ENCODE data around the gene PLEKHA3. TPM values are rescaled to one million over a fixed set of nuclear protein-coding genes. Genes with fewer than 3 reads are reported as not detected.

PLEKHA3 gene
- total and polyA plus RNA-seq, 9 of the 15 experiments (the other 6 are each of a cell fraction or from before 2014, with no cell fraction given), result 2.3 to 23.4 (median 10.5) TPM

DNA sequence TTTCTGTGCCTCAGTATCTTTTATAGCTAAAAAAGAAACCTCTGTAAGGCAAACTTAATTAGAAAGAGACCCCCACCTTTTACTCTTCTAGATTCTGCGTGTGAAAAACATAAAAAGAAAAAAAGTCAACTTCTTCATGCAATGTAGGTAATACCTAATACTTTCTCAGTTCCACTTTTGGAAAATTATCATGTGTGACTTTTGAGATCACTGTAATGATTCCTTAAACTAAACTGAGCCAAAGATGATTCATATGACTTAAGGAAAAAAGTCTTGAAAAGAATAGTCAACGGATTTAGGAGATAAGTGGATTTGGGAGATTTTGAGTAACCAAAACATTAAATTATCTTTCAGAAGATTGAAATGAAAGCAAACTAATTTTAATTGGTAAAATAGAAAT, 48.9 kb downstream of the PLEKHA3 start (continued):
- no peak for TF ChIP-seq SPI1 (IDR thresholded peaks at IDR 0.05; ENCODE audit: borderline replicate concordance, low read depth, low read length)
- TF ChIP-seq CREB1 (IDR thresholded peaks at IDR 0.05), result no peak
- no peak for TF ChIP-seq CREB1 (CRISPR knock-in tag; IDR thresholded peaks at IDR 0.05)
- TF ChIP-seq HDAC3 (IDR thresholded peaks at IDR 0.05; ENCODE audit: borderline replicate concordance, partially characterized antibody), result no peak
- TF ChIP-seq, protein P1, sequence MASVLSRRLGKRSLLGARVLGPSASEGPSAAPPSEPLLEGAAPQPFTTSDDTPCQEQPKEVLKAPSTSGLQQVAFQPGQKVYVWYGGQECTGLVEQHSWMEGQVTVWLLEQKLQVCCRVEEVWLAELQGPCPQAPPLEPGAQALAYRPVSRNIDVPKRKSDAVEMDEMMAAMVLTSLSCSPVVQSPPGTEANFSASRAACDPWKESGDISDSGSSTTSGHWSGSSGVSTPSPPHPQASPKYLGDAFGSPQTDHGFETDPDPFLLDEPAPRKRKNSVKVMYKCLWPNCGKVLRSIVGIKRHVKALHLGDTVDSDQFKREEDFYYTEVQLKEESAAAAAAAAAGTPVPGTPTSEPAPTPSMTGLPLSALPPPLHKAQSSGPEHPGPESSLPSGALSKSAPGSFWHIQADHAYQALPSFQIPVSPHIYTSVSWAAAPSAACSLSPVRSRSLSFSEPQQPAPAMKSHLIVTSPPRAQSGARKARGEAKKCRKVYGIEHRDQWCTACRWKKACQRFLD (CRISPR knock-in tag; IDR thresholded peaks at IDR 0.05), result no peak
- TF ChIP-seq NCOA6 (IDR thresholded peaks at IDR 0.05), result no peak
- TF ChIP-seq, protein P2, sequence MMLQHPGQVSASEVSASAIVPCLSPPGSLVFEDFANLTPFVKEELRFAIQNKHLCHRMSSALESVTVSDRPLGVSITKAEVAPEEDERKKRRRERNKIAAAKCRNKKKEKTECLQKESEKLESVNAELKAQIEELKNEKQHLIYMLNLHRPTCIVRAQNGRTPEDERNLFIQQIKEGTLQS (IDR thresholded peaks at IDR 0.05), result no peak
- TF ChIP-seq, protein P2 (CRISPR knock-in tag; conservative IDR thresholded peaks at IDR 0.05), result no peak
- no peak for TF ChIP-seq PHF21A (IDR thresholded peaks at IDR 0.05; ENCODE audit: borderline replicate concordance, low read depth)
- no peak for TF ChIP-seq ZNF589 (CRISPR knock-in tag; IDR thresholded peaks at IDR 0.05; ENCODE audit: low read depth)

DNA sequence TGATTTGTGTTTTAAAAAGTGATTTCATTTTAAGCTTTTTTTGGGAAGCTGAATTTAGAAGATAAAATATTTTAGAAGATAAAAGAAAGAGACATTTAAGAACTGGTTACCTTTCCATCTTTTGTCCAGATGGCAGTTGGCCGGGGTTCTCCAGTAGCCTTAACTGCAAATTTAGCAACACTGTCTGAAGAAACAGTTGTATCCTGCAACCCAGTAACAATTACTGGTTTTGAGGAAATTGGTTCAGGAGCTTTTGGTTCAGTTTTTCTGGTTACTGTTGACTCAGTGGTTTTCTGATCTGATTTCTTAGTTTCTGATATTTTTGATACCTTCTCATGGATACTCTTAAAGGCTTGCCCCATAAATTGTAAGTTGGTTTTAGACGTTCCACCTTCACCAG, 49.9 kb downstream of the PLEKHA3 start:
- ChIA-PET CTCF (ENCODE audit: low intra/inter-chr PET ratio) (no interaction called here), POLR2A (interaction anchor here (0.6 kb wide), 1 partner anchor 80 kb away, joined by 3 read pairs; no protein-coding TSS in a partner anchor)
- H4K20me1 ChIP-seq (replicated peaks; ENCODE audit: control insufficient read depth, insufficient read depth, low read length), result peaks cover 4% of the 10 kb centered on the region
- BruUV-seq (replicated peaks), result no TSS peak
- H3K27me3 ChIP-seq (ENCODE audit: control insufficient read depth in 2 of 2, insufficient read depth in 2 of 2, low read length in 2 of 2), result no peaks in the 10 kb centered on the region
- intact Hi-C loops (cut with micrococcal nuclease) (no loop called here), in situ Hi-C loops (cut with MboI) (no loop called here)
- 54% methylated on average over 2 of the region's 2 CpGs for WGBS (ENCODE audit: insufficient coverage, low coverage, missing lambda C conversion rate)
- no peaks in the 10 kb centered on the region for H3K4me1 ChIP-seq (replicated peaks in 1 of 2; ENCODE audit: control insufficient read depth in 2 of 2, insufficient read depth in 2 of 2, low read length in 2 of 2)
- DNase-seq (ENCODE audit: extremely low read depth in 1 of 4, low spot score in 3 of 4) (no peak), FAIRE-seq (no peak), ATAC-seq (no peak)
- H3K36me3 ChIP-seq (ENCODE audit: control insufficient read depth, insufficient read depth, low read length), result peaks cover 37% of the 10 kb centered on the region; the same call in 2 of the 3 replicates
- H3K4me3 ChIP-seq, result no peak overlapping the region
- H3K9me1 ChIP-seq (ENCODE audit: control insufficient read depth, insufficient read depth, low read length), result no peaks in the 10 kb centered on the region
- no peak overlapping the region for H3K9ac ChIP-seq (ENCODE audit: insufficient read depth in 1 of 2, low read depth in 2 of 2, low read length in 2 of 2)
- no peak overlapping the region for H2AFZ ChIP-seq (ENCODE audit: low read depth, low read length)
- H3K4me2 ChIP-seq (ENCODE audit: insufficient read depth, low read length), result no peak overlapping the region
- no peak overlapping the region for H3K27ac ChIP-seq (ENCODE audit: extremely low read depth, low read depth, low read length)
- H3K9me3 ChIP-seq (replicated peaks; ENCODE audit: control insufficient read depth, insufficient read depth, low read depth, low read length), result no peaks in the 10 kb centered on the region
- peaks cover 60% of the 10 kb centered on the region for H3K79me2 ChIP-seq (ENCODE audit: control insufficient read depth, insufficient read depth, low read length)
- no peak for TF ChIP-seq ESRRB (CRISPR knock-in tag; IDR thresholded peaks at IDR 0.05; ENCODE audit: borderline replicate concordance)
- no peak for TF ChIP-seq STAT5B (CRISPR knock-in tag; IDR thresholded peaks at IDR 0.05)
- TF ChIP-seq PCBP2 (IDR thresholded peaks at IDR 0.05; ENCODE audit: low read depth, low read length, poor library complexity, severe bottlenecking), result no peak
